ENCODE data around the gene COPA. TPM values are rescaled to one million over a fixed set of nuclear protein-coding genes. Genes with fewer than 3 reads are reported as not detected.

Gene COPA
- total and polyA plus RNA-seq, 10 of the 15 experiments (the other 5 are each of a cell fraction or from before 2014, with no cell fraction given) = 53.7 to 180 (median 123) TPM

DNA sequence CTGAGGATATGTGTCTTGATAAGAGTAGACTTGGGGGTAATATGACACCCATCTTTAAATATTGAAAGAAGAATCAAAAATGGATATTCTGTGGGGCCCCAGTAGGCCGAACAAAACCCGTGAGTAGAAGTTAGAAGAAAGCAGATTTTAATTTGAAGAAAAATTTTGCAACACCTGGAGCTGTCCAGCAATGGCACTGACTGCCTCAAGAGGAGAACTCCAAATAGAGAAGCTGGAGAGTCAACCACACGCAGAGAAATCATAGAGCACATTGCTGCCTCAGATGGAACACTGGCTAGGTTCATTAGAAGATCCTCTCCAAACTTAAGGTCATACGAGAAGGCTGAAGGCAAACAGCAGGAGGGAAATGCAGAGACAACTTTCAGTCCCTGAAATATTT lies 30.6 kb upstream of the COPA start (continued):
- TF ChIP-seq, protein P1, sequence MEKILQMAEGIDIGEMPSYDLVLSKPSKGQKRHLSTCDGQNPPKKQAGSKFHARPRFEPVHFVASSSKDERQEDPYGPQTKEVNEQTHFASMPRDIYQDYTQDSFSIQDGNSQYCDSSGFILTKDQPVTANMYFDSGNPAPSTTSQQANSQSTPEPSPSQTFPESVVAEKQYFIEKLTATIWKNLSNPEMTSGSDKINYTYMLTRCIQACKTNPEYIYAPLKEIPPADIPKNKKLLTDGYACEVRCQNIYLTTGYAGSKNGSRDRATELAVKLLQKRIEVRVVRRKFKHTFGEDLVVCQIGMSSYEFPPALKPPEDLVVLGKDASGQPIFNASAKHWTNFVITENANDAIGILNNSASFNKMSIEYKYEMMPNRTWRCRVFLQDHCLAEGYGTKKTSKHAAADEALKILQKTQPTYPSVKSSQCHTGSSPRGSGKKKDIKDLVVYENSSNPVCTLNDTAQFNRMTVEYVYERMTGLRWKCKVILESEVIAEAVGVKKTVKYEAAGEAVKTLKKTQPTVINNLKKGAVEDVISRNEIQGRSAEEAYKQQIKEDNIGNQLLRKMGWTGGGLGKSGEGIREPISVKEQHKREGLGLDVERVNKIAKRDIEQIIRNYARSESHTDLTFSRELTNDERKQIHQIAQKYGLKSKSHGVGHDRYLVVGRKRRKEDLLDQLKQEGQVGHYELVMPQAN (conservative IDR thresholded peaks at IDR 0.05) = no peak
- TF ChIP-seq ZNF24 (IDR thresholded peaks at IDR 0.05) (no peak), MAX (IDR thresholded peaks at IDR 0.05; ENCODE audit: low read depth, low read length) (no peak)

DNA sequence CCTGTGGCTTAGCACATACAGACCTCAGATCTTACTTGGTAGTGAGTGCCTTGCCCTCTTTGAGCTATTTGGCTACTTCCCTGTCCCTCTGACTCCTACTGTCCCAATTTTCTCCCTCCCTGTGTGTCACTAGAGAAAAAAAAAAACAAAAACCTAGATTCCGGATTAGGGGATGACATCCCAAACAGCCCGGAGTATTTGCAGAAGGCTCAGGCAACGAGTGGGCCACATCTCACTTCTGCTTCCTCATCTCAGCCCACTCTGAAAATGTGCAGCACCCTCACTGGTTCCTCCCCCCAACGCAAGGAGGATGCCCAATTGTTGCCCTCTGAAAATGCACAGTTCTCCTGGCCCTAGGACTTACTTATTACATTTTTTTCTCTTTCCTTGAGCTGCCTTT lies 28.7 kb upstream of the COPA start:
- peaks cover 15% of the 10 kb centered on the region for H3K4me1 ChIP-seq (ENCODE audit: control insufficient read depth, insufficient read depth, low read length)
- ChIA-PET SMC1A (ENCODE audit: uncharacterized antibody, unreplicated experiment) (interaction anchor here (0.6 to 2.0 kb wide), 2 partner anchors 81 to 221 kb away, joined by 3 to 5 read pairs; no protein-coding TSS in a partner anchor), POLR2A (interaction anchor here (1.3 kb wide), 1 partner anchor 14 kb away, joined by 3 read pairs; no protein-coding TSS in a partner anchor), CTCF (interaction anchor here (0.9 to 1.6 kb wide), 3 partner anchors 120 to 326 kb away, joined by 3 to 5 read pairs (median 3); no protein-coding TSS in a partner anchor), RAD21 (ENCODE audit: unreplicated experiment) (interaction anchor here (1.5 to 1.6 kb wide), 2 partner anchors 109 to 178 kb away, joined by 3 to 4 read pairs; partner anchors contain the start of gene DCAF8)
- H4K20me1 ChIP-seq (ENCODE audit: control insufficient read depth, insufficient read depth) = no peaks in the 10 kb centered on the region
- no peak overlapping the region for H3K27ac ChIP-seq (ENCODE audit: control insufficient read depth, insufficient read depth)
- no peaks in the 10 kb centered on the region for H3K79me2 ChIP-seq (ENCODE audit: control insufficient read depth, insufficient read depth, low read length)
- FAIRE-seq (no peak), ATAC-seq (no peak), DNase-seq (ENCODE audit: low read depth, low spot score) (no peak)
- no peaks in the 10 kb centered on the region for H3K27me3 ChIP-seq (replicated peaks in 1 of 2; ENCODE audit: control insufficient read depth in 2 of 2, insufficient read depth in 2 of 2, low read length in 1 of 2)
- in situ Hi-C loops (cut with MboI) = no loop called here
- no peak overlapping the region for H3K4me2 ChIP-seq (ENCODE audit: control insufficient read depth, insufficient read depth)
- no TSS peak for BruUV-seq (replicated peaks)
- no peaks in the 10 kb centered on the region for H3K9me3 ChIP-seq (replicated peaks; ENCODE audit: control insufficient read depth, insufficient read depth, low read length)
- no peak overlapping the region for H3K4me3 ChIP-seq
- H3K36me3 ChIP-seq (ENCODE audit: control insufficient read depth in 2 of 2, insufficient read depth in 2 of 2, low read length in 1 of 2) = no peaks in the 10 kb centered on the region
- H2AFZ ChIP-seq (ENCODE audit: control insufficient read depth, low read depth, low read length) = no peak overlapping the region
- WGBS (ENCODE audit: insufficient coverage, insufficient replicate concordance, low lambda C conversion rate, missing lambda C conversion rate) = 62% methylated on average over 4 of the region's 4 CpGs
- H3K9ac ChIP-seq (ENCODE audit: control insufficient read depth, insufficient read depth, low read length) = no peak overlapping the region
- intact Hi-C loops (cut with micrococcal nuclease; ENCODE audit: unreplicated experiment) = no loop called here
- TF ChIP-seq CBFB (IDR thresholded peaks at IDR 0.05; ENCODE audit: low read depth) (no peak), ZNF207 (IDR thresholded peaks at IDR 0.05; ENCODE audit: borderline replicate concordance) (no peak), TAF1 (IDR thresholded peaks at IDR 0.05; ENCODE audit: borderline replicate concordance, low read depth, low read length) (no peak), GABPA (IDR thresholded peaks at IDR 0.05; ENCODE audit: low read depth) (no peak), RELA (IDR thresholded peaks at IDR 0.05; ENCODE audit: borderline replicate concordance, partially characterized antibody) (no peak), ETV6 (conservative IDR thresholded peaks at IDR 0.05 in 1 of 2, IDR thresholded peaks at IDR 0.05 in 1 of 2; ENCODE audit: borderline replicate concordance in 1 of 2, low read depth in 1 of 2) (no peak)
- TF ChIP-seq, protein P2, sequence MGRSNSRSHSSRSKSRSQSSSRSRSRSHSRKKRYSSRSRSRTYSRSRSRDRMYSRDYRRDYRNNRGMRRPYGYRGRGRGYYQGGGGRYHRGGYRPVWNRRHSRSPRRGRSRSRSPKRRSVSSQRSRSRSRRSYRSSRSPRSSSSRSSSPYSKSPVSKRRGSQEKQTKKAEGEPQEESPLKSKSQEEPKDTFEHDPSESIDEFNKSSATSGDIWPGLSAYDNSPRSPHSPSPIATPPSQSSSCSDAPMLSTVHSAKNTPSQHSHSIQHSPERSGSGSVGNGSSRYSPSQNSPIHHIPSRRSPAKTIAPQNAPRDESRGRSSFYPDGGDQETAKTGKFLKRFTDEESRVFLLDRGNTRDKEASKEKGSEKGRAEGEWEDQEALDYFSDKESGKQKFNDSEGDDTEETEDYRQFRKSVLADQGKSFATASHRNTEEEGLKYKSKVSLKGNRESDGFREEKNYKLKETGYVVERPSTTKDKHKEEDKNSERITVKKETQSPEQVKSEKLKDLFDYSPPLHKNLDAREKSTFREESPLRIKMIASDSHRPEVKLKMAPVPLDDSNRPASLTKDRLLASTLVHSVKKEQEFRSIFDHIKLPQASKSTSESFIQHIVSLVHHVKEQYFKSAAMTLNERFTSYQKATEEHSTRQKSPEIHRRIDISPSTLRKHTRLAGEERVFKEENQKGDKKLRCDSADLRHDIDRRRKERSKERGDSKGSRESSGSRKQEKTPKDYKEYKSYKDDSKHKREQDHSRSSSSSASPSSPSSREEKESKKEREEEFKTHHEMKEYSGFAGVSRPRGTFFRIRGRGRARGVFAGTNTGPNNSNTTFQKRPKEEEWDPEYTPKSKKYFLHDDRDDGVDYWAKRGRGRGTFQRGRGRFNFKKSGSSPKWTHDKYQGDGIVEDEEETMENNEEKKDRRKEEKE (IDR thresholded peaks at IDR 0.05) = no peak
- TF ChIP-seq, protein P3, sequence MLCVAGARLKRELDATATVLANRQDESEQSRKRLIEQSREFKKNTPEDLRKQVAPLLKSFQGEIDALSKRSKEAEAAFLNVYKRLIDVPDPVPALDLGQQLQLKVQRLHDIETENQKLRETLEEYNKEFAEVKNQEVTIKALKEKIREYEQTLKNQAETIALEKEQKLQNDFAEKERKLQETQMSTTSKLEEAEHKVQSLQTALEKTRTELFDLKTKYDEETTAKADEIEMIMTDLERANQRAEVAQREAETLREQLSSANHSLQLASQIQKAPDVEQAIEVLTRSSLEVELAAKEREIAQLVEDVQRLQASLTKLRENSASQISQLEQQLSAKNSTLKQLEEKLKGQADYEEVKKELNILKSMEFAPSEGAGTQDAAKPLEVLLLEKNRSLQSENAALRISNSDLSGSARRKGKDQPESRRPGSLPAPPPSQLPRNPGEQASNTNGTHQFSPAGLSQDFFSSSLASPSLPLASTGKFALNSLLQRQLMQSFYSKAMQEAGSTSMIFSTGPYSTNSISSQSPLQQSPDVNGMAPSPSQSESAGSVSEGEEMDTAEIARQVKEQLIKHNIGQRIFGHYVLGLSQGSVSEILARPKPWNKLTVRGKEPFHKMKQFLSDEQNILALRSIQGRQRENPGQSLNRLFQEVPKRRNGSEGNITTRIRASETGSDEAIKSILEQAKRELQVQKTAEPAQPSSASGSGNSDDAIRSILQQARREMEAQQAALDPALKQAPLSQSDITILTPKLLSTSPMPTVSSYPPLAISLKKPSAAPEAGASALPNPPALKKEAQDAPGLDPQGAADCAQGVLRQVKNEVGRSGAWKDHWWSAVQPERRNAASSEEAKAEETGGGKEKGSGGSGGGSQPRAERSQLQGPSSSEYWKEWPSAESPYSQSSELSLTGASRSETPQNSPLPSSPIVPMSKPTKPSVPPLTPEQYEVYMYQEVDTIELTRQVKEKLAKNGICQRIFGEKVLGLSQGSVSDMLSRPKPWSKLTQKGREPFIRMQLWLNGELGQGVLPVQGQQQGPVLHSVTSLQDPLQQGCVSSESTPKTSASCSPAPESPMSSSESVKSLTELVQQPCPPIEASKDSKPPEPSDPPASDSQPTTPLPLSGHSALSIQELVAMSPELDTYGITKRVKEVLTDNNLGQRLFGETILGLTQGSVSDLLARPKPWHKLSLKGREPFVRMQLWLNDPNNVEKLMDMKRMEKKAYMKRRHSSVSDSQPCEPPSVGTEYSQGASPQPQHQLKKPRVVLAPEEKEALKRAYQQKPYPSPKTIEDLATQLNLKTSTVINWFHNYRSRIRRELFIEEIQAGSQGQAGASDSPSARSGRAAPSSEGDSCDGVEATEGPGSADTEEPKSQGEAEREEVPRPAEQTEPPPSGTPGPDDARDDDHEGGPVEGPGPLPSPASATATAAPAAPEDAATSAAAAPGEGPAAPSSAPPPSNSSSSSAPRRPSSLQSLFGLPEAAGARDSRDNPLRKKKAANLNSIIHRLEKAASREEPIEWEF (IDR thresholded peaks at IDR 0.05; ENCODE audit: insufficient replicate concordance, low read depth, low read length) = no peak

All from GM12878 (cell line).